A673 (cell line): ENCODE measurements around the gene BABAM2. TPM values are rescaled to one million over a fixed set of nuclear protein-coding genes. Genes with fewer than 3 reads are reported as not detected.

Experiments
- BruUV-seq: library from RNA; stranded (reverse); fragments of 400-500 nt; replicated peaks from 2 replicates; lab custom pipeline; 2021; lab: Mats Ljungman, UMichigan
- CTCF ChIA-PET: fragments of 300-600 bp; sonication (Branson Sonifier 250); formaldehyde crosslinking; loops from one replicate; lab custom pipeline; 2022; ENCODE audit warnings: antibody characterized with exemption; lab: Charles Lee
- POLR2A ChIA-PET: fragments of 300-600 bp; sonication (Branson Sonifier 250); formaldehyde crosslinking; loops from one replicate; lab custom pipeline; 2022; ENCODE audit warnings: antibody characterized with exemption; ENCODE audit not compliant: low non-redundant PET; lab: Charles Lee
- DNase-seq: peaks from one replicate; pipeline ENCODE4 v3.0.0-alpha.2; 2015; ENCODE audit warnings: low spot score
- H3K27ac ChIP-seq: fragments of 200-600 bp; sonication (generic); 2 replicates; pipeline ENCODE4 v1.5.1; 2016; ENCODE audit warnings: mixed run types, low read depth, mild to moderate bottlenecking, mixed read lengths, antibody characterized with exemption, low read length; ENCODE audit not compliant: poor library complexity, severe bottlenecking
- H3K27me3 ChIP-seq: fragments of 200-600 bp; sonication (generic); replicated peaks from 2 replicates; pipeline ENCODE4 v1.6.1; 2017; ENCODE audit warnings: mixed run types, low read depth, mild to moderate bottlenecking, mixed read lengths, antibody characterized with exemption, low read length; ENCODE audit not compliant: insufficient read depth, poor library complexity
- H3K36me3 ChIP-seq: fragments of 200-600 bp; sonication (generic); 2 replicates; pipeline ENCODE4 v1.6.1; 2016; ENCODE audit warnings: mixed run types, mild to moderate bottlenecking, mixed read lengths, antibody characterized with exemption, low read length; ENCODE audit not compliant: insufficient read depth, poor library complexity, severe bottlenecking
- H3K4me1 ChIP-seq: fragments of 200-600 bp; sonication (generic); 2 replicates; pipeline ENCODE4 v1.6.1; 2017; ENCODE audit warnings: mixed run types, mild to moderate bottlenecking, mixed read lengths, antibody characterized with exemption, low read length; ENCODE audit not compliant: insufficient read depth, poor library complexity, severe bottlenecking
- H3K4me3 ChIP-seq: fragments of 200-600 bp; sonication (generic); 2 replicates; pipeline ENCODE4 v1.5.1; 2016; ENCODE audit warnings: low read depth, mixed run types, mild to moderate bottlenecking, mixed read lengths, low read length; ENCODE audit not compliant: poor library complexity, severe bottlenecking
- H3K9me3 ChIP-seq: fragments of 200-600 bp; sonication (generic); 2 replicates; pipeline ENCODE4 v1.6.1; 2016; ENCODE audit warnings: mixed run types, low read depth, mild to moderate bottlenecking, mixed read lengths, antibody characterized with exemption, low read length; ENCODE audit not compliant: poor library complexity, severe bottlenecking
- CTCF ChIP-seq: fragments of 300-800, 200-600 bp; sonication (generic); conservative IDR thresholded peaks from 2 replicates; pipeline ENCODE4 v1.5.1; 2017; ENCODE audit warnings: low read depth, mild to moderate bottlenecking, antibody characterized with exemption, low read length, moderate library complexity, mixed read lengths
- EZH2 ChIP-seq: fragments of 200-600 bp; sonication (generic); IDR thresholded peaks from 2 replicates; pipeline ENCODE4 v1.6.1; 2017; ENCODE audit warnings: borderline replicate concordance, low read depth, mild to moderate bottlenecking, mixed read lengths, antibody characterized with exemption, low read length; ENCODE audit not compliant: poor library complexity, severe bottlenecking
- intact Hi-C: fragments of 100-400 bp; cut with micrococcal nuclease; formaldehyde crosslinking; loops from one replicate; pipeline ENCODE4 v1.10.0; 2022; ENCODE audit not compliant: unreplicated experiment
- total RNA-seq: library from RNA; stranded (reverse); gene quantifications from 2 replicates; pipeline ENCODE4 v1.2.3, GENCODE V29; 2021

The BABAM2 gene
- total RNA-seq, 1 experiment from 2014 or later: 21.8 TPM

GRCh38 chr2:27912512-27912911, 22.0 kb downstream of the BABAM2 start:
- Histone ChIP-seq H3K36me3 (no peaks in the 10 kb centered on the region), H3K27ac (no peak overlapping the region), H3K4me3 (no peak overlapping the region), H3K4me1 (peaks cover 4% of the 10 kb centered on the region), H3K9me3 (no peaks in the 10 kb centered on the region), H3K27me3 (no peaks in the 10 kb centered on the region)
- no TSS peak for BruUV-seq
- intact Hi-C loops: no loop called here
- TF ChIP-seq CTCF: no peak
- no peak for TF ChIP-seq EZH2
- DNase-seq: no peak
- ChIA-PET CTCF (no interaction called here), POLR2A (no interaction called here)

GRCh38 chr2:27914041-27914804, 23.7 kb downstream of the BABAM2 start:
- no peak overlapping the region for H3K27ac ChIP-seq
- CTCF ChIA-PET: no interaction called here
- H3K27me3 ChIP-seq: no peaks in the 10 kb centered on the region
- BruUV-seq: no TSS peak
- POLR2A ChIA-PET: no interaction called here
- no peak for DNase-seq
- intact Hi-C loops: no loop called here
- no peaks in the 10 kb centered on the region for H3K36me3 ChIP-seq
- H3K4me1 ChIP-seq: peaks cover 4% of the 10 kb centered on the region
- no peaks in the 10 kb centered on the region for H3K9me3 ChIP-seq
- TF ChIP-seq CTCF (no peak), EZH2 (no peak)
- H3K4me3 ChIP-seq: no peak overlapping the region

- Histone ChIP-seq H3K4me3 (no peak overlapping the region), H3K4me1 (peaks cover 4% of the 10 kb centered on the region), H3K36me3 (no peaks in the 10 kb centered on the region), H3K27me3 (no peaks in the 10 kb centered on the region), H3K9me3 (no peaks in the 10 kb centered on the region), H3K27ac (no peak overlapping the region)
- no peak for DNase-seq
- CTCF ChIA-PET: no interaction called here
- POLR2A ChIA-PET: no interaction called here
- TF ChIP-seq EZH2 (no peak), CTCF (no peak)
- intact Hi-C loops: no loop called here
- no TSS peak for BruUV-seq
These were observed 24.3 kb downstream of the BABAM2 start for GRCh38 chr2:27914805-27915175.
